Activated B cell treated with CpG ODN at 0.5 μM for 24 hours (primary cell): Measurements from ENCODE around the gene RAB42. TPM values are rescaled to one million over a fixed set of nuclear protein-coding genes. Genes with fewer than 3 reads are reported as not detected.

Experiments used
- ATAC-seq: fragments of 200-7000 bp; cut with Tn5 transposase; one replicate; pipeline ENCODE4 v1.10.0; 2021; ENCODE audit warnings: low read depth, mild to moderate bottlenecking, moderate library complexity
- CTCF ChIA-PET: fragments of 350-600 bp; sonication (Branson Sonifier 250); formaldehyde crosslinking; loops from one replicate; lab custom pipeline; 2021; ENCODE audit warnings: antibody characterized with exemption; lab: Charles Lee
- POLR2A ChIA-PET: fragments of 350-600 bp; sonication (Branson Sonifier 250); formaldehyde crosslinking; loops from one replicate; lab custom pipeline; 2021; ENCODE audit warnings: antibody characterized with exemption; lab: Charles Lee
- DNase-seq: peaks from one replicate; pipeline ENCODE4 v3.0.0; 2022
- H3K27ac Mint-ChIP-seq: one replicate; pipeline ENCODE4 v1.8.0; 2020; ENCODE audit warnings: mixed read lengths
- H3K27me3 Mint-ChIP-seq: one replicate; pipeline ENCODE4 v1.8.0; 2021; ENCODE audit warnings: mixed read lengths
- H3K36me3 Mint-ChIP-seq: one replicate; pipeline ENCODE4 v1.8.0; 2021; ENCODE audit warnings: low read depth, mixed read lengths
- H3K4me1 Mint-ChIP-seq: one replicate; pipeline ENCODE4 v1.8.0; 2021; ENCODE audit warnings: mixed read lengths
- H3K4me3 Mint-ChIP-seq: one replicate; pipeline ENCODE4 v1.8.0; 2020; ENCODE audit warnings: mild to moderate bottlenecking, mixed read lengths
- H3K9me3 Mint-ChIP-seq: one replicate; pipeline ENCODE4 v1.8.0; 2020; ENCODE audit warnings: mixed read lengths
- intact Hi-C: fragments of 100-400 bp; cut with micrococcal nuclease; formaldehyde crosslinking; loops from one replicate; pipeline ENCODE4 v1.15.1; 2024
- total RNA-seq: library from RNA; stranded (reverse); gene quantifications from 2 replicates; pipeline ENCODE4 v1.2.3, GENCODE V29; 2022
- TF ChIP-seq, protein P1 (sequence below): fragments of 200-600 bp; IDR thresholded peaks from one replicate; pipeline ENCODE4 v1.8.0; 2022; ENCODE audit warnings: antibody characterized with exemption, mild to moderate bottlenecking

The RAB42 gene
- total RNA-seq, 1 donor from 2014 or later: 0.20 TPM

DNA sequence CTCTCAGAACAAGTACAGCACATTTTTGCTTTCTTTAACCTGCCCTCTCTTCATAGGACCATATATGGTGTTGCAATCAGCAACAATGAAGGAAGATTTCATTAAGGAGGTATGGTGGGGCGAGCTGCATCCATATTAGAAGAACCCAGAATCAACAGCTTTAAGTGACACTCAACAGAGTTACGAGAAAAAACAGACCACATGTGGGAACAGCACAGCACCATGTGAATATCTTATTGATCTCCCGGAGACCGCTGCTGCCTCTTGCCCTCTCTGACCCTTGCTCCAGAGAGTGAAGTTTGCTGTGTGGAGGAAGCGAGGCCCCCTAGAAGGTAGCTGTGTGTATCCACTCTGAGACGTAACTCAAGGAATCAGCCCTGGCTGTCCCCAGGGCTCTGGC is 12.9 kb downstream of the RAB42 start:
- no peak for DNase-seq
- Mint-ChIP-seq H3K9me3 (no peaks in the 10 kb centered on the region), H3K4me3 (no peak overlapping the region), H3K4me1 (no peaks in the 10 kb centered on the region), H3K27ac (no peak overlapping the region), H3K36me3 (peaks cover 51% of the 10 kb centered on the region), H3K27me3 (no peaks in the 10 kb centered on the region)
- ChIA-PET POLR2A (interaction anchor here (0.6 to 4.6 kb wide), 2 partner anchors 24 to 356 kb away, joined by 3 to 38 read pairs; no protein-coding TSS in a partner anchor), CTCF (interaction anchor here (1.4 kb wide), 2 partner anchors 245 to 251 kb away, joined by 3 to 6 read pairs; no protein-coding TSS in a partner anchor)
- TF ChIP-seq, protein P1, sequence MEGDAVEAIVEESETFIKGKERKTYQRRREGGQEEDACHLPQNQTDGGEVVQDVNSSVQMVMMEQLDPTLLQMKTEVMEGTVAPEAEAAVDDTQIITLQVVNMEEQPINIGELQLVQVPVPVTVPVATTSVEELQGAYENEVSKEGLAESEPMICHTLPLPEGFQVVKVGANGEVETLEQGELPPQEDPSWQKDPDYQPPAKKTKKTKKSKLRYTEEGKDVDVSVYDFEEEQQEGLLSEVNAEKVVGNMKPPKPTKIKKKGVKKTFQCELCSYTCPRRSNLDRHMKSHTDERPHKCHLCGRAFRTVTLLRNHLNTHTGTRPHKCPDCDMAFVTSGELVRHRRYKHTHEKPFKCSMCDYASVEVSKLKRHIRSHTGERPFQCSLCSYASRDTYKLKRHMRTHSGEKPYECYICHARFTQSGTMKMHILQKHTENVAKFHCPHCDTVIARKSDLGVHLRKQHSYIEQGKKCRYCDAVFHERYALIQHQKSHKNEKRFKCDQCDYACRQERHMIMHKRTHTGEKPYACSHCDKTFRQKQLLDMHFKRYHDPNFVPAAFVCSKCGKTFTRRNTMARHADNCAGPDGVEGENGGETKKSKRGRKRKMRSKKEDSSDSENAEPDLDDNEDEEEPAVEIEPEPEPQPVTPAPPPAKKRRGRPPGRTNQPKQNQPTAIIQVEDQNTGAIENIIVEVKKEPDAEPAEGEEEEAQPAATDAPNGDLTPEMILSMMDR: no peak
- ATAC-seq: no peak
- intact Hi-C loops: loop anchor here (5.0 kb wide), 1 partner anchor 358 kb away; no protein-coding TSS in a partner anchor

DNA sequence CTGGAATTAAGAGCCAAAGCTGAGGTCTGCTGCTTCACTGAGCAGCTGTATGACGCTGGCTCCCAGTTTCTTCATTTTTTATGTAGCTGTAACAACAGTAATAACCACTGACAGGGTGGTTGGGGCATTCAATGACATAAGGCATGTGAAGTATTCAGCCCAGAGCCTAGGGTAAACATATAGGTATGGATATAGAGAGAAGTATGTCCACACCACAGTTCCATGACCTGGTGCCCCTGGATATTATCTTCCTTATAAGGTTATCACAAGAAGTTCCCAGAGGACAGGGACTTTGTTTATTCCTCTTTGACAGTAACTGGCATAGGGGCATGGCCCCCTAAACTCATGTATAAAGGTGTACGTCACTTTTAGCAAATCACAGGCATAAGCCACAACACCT is 14.7 kb downstream of the RAB42 start:
- Mint-ChIP-seq H3K9me3 (no peaks in the 10 kb centered on the region), H3K36me3 (peaks cover 59% of the 10 kb centered on the region)
- CTCF ChIA-PET: no interaction called here

DNA sequence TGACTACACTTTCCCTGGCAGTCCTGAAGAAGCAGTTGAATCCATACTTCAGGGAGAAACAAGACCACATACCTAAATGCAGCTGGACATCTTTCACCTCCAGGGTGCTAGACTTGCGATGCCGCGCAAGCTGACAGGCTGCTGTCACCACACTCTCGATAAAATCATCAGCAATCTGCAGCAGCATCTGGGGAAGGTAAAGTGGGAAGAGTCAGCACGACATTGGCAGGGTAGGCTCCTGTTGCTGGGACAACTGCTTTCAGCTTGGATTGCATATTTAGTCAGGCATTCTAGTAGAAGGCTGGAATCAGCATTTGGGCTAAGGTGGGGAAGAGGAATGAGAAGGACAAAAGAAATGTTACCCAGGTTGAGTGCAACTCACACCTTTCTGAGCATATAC is 21.1 kb downstream of the RAB42 start:
- Mint-ChIP-seq H3K9me3 (no peaks in the 10 kb centered on the region), H3K27me3 (no peaks in the 10 kb centered on the region), H3K4me1 (no peaks in the 10 kb centered on the region), H3K27ac (no peak overlapping the region), H3K4me3 (no peak overlapping the region), H3K36me3 (peaks cover 57% of the 10 kb centered on the region)
- TF ChIP-seq, protein P1: no peak
- DNase-seq (no peak), ATAC-seq (no peak)
- CTCF ChIA-PET: no interaction called here
- intact Hi-C loops: no loop called here
- POLR2A ChIA-PET: no interaction called here

More for the DNA sequence above, 14.7 kb downstream of the RAB42 start:
- intact Hi-C loops: no loop called here
- Mint-ChIP-seq H3K27me3 (no peaks in the 10 kb centered on the region), H3K4me3 (no peak overlapping the region), H3K4me1 (no peaks in the 10 kb centered on the region), H3K27ac (no peak overlapping the region)
- DNase-seq (no peak), ATAC-seq (no peak)
- TF ChIP-seq, protein P1: no peak
- POLR2A ChIA-PET: interaction anchor here (0.7 kb wide), 1 partner anchor 270 kb away, joined by 4 read pairs; no protein-coding TSS in a partner anchor

DNA sequence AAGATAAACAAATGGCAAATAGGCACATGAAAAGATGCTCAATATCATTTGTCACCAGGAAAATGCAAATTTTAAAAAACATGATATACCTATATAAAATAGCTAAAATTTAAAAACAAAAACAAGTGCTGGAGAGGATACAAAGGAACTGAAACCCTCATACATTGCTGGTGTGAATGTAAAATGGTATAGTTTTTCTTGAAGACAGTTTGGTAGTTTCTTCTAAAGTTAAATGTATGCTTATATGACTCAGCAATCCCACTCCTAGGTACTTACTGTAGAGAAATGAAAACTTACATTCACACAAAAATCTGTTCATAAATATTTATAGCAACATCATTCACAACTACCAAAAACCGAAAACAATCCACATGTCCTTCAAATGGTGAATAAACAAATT is 39.6 kb downstream of the RAB42 start:
- DNase-seq: no peak

DNA sequence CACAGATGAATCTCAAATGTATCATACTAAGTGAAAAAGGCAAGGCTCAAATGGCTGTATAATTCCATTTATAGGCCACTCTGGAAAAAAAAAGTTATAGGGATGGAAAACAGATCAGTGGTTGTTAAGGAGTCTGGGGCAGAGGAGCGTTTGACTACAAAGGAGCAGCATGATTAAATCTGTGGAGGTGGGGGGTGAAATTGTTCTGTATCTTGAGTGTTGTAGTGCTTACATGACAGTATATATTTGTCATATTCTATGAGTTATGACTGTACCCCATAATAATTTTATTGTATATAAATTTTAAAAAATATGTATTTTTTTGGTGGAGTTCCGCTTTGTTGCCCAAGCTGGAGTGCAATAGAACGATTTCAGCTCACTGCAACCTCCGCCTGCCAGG is 40.5 kb downstream of the RAB42 start:
- peaks cover 5% of the 10 kb centered on the region for H3K4me1 Mint-ChIP-seq
- CTCF ChIA-PET: no interaction called here
- intact Hi-C loops: no loop called here
- no peaks in the 10 kb centered on the region for H3K9me3 Mint-ChIP-seq
- no peaks in the 10 kb centered on the region for H3K27me3 Mint-ChIP-seq
- H3K27ac Mint-ChIP-seq: no peak overlapping the region
- peaks cover 14% of the 10 kb centered on the region for H3K36me3 Mint-ChIP-seq
- no peak overlapping the region for H3K4me3 Mint-ChIP-seq
- TF ChIP-seq, protein P1: no peak
- no peak for ATAC-seq
- DNase-seq: no peak
- POLR2A ChIA-PET: interaction anchor here (0.7 kb wide), 1 partner anchor 21 kb away, joined by 5 read pairs; no protein-coding TSS in a partner anchor

More for the DNA sequence above, 39.6 kb downstream of the RAB42 start:
- H3K9me3 Mint-ChIP-seq: no peaks in the 10 kb centered on the region
- no peak overlapping the region for H3K27ac Mint-ChIP-seq
- peaks cover 5% of the 10 kb centered on the region for H3K4me1 Mint-ChIP-seq
- H3K27me3 Mint-ChIP-seq: no peaks in the 10 kb centered on the region
- POLR2A ChIA-PET: no interaction called here
- peaks cover 10% of the 10 kb centered on the region for H3K36me3 Mint-ChIP-seq
- TF ChIP-seq, protein P1: no peak
- no peak overlapping the region for H3K4me3 Mint-ChIP-seq
- intact Hi-C loops: no loop called here
- CTCF ChIA-PET: no interaction called here
- no peak for ATAC-seq
